ENCODE data around the gene XK. TPM values are rescaled to one million over a fixed set of nuclear protein-coding genes. Genes with fewer than 3 reads are reported as not detected.

The XK gene
- total and polyA plus RNA-seq, 10 of the 15 experiments (the other 5 are each of a cell fraction or from before 2014, with no cell fraction given), result not detected

DNA sequence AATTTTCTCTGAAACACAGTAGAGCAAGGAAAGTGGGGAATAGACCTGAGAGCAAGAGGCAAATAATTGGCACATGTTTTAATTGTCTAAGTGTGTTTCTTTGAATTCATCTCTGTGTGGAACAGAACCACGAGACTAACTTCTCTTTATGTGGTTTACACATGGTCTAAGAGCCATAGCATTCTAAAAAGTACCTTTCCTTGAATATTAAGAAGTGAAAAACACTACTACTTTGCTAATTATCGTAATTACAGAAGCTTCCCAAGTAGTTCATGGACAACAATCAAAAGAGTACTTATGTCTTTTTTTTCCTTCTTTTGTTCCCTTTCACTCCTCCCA is 91.4 kb downstream of the XK start (continued):
- TF ChIP-seq, protein P1, sequence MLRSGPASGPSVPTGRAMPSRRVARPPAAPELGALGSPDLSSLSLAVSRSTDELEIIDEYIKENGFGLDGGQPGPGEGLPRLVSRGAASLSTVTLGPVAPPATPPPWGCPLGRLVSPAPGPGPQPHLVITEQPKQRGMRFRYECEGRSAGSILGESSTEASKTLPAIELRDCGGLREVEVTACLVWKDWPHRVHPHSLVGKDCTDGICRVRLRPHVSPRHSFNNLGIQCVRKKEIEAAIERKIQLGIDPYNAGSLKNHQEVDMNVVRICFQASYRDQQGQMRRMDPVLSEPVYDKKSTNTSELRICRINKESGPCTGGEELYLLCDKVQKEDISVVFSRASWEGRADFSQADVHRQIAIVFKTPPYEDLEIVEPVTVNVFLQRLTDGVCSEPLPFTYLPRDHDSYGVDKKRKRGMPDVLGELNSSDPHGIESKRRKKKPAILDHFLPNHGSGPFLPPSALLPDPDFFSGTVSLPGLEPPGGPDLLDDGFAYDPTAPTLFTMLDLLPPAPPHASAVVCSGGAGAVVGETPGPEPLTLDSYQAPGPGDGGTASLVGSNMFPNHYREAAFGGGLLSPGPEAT (IDR thresholded peaks at IDR 0.05; ENCODE audit: low read depth), result peak; percentile 85; the same call in 1 of the 2 replicates
- TF ChIP-seq BCL11A (IDR thresholded peaks at IDR 0.05; ENCODE audit: low read depth, low read length) (0 out of 2 replicates have a peak, but pooled peaks have one; percentile 16), ZZZ3 (IDR thresholded peaks at IDR 0.05; ENCODE audit: control insufficient read depth, insufficient read length, low read depth) (no peak), NRF1 (conservative IDR thresholded peaks at IDR 0.05; ENCODE audit: low read depth, low read length) (no peak)
- TF ChIP-seq, protein P2, sequence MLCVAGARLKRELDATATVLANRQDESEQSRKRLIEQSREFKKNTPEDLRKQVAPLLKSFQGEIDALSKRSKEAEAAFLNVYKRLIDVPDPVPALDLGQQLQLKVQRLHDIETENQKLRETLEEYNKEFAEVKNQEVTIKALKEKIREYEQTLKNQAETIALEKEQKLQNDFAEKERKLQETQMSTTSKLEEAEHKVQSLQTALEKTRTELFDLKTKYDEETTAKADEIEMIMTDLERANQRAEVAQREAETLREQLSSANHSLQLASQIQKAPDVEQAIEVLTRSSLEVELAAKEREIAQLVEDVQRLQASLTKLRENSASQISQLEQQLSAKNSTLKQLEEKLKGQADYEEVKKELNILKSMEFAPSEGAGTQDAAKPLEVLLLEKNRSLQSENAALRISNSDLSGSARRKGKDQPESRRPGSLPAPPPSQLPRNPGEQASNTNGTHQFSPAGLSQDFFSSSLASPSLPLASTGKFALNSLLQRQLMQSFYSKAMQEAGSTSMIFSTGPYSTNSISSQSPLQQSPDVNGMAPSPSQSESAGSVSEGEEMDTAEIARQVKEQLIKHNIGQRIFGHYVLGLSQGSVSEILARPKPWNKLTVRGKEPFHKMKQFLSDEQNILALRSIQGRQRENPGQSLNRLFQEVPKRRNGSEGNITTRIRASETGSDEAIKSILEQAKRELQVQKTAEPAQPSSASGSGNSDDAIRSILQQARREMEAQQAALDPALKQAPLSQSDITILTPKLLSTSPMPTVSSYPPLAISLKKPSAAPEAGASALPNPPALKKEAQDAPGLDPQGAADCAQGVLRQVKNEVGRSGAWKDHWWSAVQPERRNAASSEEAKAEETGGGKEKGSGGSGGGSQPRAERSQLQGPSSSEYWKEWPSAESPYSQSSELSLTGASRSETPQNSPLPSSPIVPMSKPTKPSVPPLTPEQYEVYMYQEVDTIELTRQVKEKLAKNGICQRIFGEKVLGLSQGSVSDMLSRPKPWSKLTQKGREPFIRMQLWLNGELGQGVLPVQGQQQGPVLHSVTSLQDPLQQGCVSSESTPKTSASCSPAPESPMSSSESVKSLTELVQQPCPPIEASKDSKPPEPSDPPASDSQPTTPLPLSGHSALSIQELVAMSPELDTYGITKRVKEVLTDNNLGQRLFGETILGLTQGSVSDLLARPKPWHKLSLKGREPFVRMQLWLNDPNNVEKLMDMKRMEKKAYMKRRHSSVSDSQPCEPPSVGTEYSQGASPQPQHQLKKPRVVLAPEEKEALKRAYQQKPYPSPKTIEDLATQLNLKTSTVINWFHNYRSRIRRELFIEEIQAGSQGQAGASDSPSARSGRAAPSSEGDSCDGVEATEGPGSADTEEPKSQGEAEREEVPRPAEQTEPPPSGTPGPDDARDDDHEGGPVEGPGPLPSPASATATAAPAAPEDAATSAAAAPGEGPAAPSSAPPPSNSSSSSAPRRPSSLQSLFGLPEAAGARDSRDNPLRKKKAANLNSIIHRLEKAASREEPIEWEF (IDR thresholded peaks at IDR 0.05; ENCODE audit: insufficient replicate concordance, low read depth, low read length), result peak; percentile 11
